LNCAP (cell line): Measurements from ENCODE around the gene MAB21L1.

ENCODE experiments used
- TF ChIP-seq, protein P1 (sequence below): fragments of 450-650 bp; IDR thresholded peaks from 2 replicates; pipeline ENCODE4 v1.5.1; 2017; ENCODE audit warnings: mild to moderate bottlenecking

Gene MAB21L1

DNA sequence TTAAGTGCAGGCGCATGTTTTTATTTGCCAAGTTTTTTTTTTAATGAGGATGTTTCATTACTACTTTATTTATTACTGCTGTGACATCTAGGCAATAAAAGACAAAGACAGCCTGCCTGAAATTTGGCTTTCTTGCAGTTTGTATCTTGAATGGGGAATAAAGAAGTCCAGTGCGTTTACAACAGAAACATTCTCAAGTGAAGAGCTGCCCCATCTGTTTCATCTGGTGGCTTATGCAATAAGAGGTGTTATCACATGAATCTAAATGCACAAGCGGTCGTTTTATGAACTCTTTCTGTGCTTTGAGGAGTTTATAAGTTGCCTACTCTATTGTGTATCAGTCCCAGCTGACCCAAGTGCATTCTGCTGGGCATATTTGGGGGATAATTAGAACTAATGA lies 12.6 kb upstream of the MAB21L1 start:
- TF ChIP-seq, protein P1, sequence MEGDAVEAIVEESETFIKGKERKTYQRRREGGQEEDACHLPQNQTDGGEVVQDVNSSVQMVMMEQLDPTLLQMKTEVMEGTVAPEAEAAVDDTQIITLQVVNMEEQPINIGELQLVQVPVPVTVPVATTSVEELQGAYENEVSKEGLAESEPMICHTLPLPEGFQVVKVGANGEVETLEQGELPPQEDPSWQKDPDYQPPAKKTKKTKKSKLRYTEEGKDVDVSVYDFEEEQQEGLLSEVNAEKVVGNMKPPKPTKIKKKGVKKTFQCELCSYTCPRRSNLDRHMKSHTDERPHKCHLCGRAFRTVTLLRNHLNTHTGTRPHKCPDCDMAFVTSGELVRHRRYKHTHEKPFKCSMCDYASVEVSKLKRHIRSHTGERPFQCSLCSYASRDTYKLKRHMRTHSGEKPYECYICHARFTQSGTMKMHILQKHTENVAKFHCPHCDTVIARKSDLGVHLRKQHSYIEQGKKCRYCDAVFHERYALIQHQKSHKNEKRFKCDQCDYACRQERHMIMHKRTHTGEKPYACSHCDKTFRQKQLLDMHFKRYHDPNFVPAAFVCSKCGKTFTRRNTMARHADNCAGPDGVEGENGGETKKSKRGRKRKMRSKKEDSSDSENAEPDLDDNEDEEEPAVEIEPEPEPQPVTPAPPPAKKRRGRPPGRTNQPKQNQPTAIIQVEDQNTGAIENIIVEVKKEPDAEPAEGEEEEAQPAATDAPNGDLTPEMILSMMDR: no peak

DNA sequence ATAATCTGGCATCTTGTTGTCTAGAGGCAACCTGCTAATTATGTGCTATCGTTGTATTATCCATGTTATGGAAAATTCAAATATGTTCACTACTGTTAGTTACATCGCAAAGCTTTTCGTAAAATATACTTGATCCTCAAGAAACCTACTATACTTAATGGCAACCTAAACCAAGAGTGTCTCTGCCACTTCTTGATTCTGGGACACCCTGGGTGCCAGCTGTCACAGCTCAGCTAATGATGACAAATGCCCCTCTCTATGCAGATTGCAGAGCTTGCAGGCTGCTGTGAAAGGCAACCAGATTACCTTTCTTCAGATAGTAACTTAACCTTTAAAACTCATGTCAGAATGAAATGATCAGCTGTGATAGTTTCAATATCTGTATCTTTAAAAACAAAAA lies 8.9 kb upstream of the MAB21L1 start:
- TF ChIP-seq, protein P1: no peak

DNA sequence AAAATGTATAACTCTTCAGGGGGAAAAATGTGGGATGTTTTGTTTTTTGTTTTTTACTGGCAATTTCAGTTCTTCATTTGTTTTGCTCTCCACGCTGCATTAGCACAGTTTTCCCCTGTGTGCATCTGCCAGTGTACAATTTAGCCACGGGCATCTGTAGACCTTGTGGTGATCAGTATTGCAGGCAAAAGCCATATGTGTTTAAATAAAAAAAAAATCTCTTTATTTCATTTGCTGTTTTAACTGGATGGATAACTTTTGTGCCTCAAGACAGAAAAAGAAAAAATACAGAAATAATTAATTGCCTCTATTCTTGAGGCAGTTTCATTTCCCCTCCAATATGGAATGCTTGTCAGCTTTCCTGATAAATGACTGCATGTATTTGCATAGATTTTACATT lies 7.9 kb upstream of the MAB21L1 start:
- TF ChIP-seq, protein P1: no peak

DNA sequence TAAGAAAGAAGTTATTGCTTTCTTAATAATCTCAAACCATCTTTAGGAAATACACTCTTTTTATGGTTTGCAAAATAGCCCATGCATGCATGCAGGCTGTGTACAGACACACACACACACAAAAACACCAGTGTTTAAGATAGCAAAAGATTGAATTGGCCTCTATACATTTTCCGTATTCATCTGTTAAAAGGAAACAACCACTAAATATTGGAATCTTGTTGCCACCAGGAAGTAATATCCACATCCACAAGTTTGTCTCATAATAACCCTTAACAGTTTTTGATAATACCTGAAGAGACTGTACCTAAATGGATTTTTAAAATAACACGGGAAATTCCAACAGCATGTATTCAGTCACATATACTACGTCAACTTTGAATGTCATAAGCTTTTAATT lies 7.3 kb upstream of the MAB21L1 start:
- TF ChIP-seq, protein P1: no peak

DNA sequence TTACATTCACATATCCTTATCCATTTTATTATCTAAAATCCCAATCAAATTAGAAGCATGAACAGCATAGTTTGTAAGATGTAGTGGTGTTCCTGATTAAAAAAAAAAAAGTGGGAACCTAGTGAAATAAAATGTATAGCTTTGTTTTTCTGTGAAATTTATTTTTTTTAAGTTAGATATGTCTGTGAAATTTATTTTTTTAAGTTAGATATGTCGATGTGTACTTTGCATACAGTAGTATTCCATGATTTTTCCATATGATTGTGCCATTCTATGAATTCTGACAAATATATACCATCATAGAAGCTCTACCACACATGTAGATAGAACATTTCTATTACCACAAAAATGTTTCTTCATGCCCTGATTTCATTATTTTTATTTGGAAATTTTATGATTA lies 6.0 kb upstream of the MAB21L1 start:
- TF ChIP-seq, protein P1: no peak

DNA sequence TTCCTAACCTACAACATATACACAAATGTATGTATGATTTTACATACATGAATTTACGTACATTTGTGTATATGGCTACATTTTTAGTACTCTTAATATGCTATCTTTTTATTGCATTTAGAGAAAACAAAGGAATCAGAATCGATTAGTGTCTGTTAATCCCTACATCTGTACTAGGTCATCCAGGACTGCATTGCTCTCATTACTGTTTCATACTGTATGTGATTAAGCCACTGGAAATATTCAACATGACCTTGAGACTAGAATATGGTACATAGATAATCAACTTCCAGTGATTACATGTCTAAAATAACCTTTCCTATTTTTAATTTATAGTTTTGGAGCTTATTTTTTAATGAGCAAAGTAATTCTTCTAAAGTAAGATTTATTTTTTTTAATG lies 5.3 kb upstream of the MAB21L1 start:
- TF ChIP-seq, protein P1: no peak

DNA sequence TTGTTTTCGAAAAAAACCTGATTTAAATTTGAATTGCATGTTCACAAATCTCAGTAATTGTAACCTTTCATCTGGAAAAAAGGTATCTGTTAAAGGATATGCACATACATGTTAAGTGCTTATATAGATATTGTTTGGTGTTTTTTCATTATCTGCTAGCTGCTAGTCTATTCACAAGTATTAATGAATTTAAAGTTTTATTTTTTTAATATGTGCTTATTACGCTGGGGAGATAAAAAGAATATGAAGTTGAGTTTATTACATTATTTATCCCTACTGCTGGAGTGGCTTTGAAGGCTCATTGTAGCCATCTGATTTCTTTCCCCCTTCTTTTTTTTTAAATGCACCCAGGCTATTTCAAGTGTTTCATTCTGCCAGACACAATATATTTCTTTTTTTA lies 3.9 kb upstream of the MAB21L1 start:
- TF ChIP-seq, protein P1: no peak

DNA sequence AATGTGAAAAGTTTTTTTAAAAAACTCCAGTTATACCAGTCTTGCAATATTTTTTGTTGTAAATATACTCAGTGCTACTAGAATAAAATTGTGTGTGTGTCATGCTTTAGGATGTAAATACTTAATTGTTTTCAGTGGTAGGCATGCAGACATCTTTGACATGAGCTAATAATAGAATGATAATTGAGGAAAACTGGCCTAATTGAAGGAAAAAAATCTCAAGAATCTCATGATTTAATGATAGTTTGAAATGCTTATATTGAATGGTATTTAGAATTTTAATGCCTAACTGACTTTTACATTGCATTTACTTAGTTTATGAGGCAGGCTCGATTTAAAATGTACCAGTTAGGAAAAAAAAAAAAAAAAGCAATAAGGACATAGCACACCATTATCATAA lies 3.2 kb upstream of the MAB21L1 start:
- TF ChIP-seq, protein P1: no peak
